Measurements from ENCODE around the gene CACNA1G.

Gene CACNA1G

GRCh38 chr17:50603340-50603739 lies 42.8 kb downstream of the CACNA1G start:
- no peak overlapping the region for H3K4me3 ChIP-seq (ENCODE audit: severe bottlenecking)
- H3K27me3 ChIP-seq (ENCODE audit: insufficient read depth, poor library complexity, severe bottlenecking): no peaks in the 10 kb centered on the region
- no peak for DNase-seq (ENCODE audit: low spot score)
- no peaks in the 10 kb centered on the region for H3K4me1 ChIP-seq (ENCODE audit: insufficient read depth, poor library complexity, severe bottlenecking)
- peak; percentile 42; the same call in 1 of the 3 replicates for ATAC-seq (ENCODE audit: low read depth)
- no peak overlapping the region for H3K27ac ChIP-seq (ENCODE audit: poor library complexity, severe bottlenecking)
- H3K36me3 ChIP-seq (ENCODE audit: low read depth): no peaks in the 10 kb centered on the region
- TF ChIP-seq CTCF (IDR thresholded peaks at IDR 0.05; ENCODE audit: poor library complexity, severe bottlenecking): no peak
- no peaks in the 10 kb centered on the region for H3K9me3 ChIP-seq (ENCODE audit: severe bottlenecking)

GRCh38 chr17:50604513-50604912 lies 44.0 kb downstream of the CACNA1G start:
- Histone ChIP-seq H3K27ac (ENCODE audit: poor library complexity, severe bottlenecking) (no peak overlapping the region), H3K9me3 (ENCODE audit: severe bottlenecking) (no peaks in the 10 kb centered on the region), H3K36me3 (ENCODE audit: low read depth) (no peaks in the 10 kb centered on the region), H3K4me1 (ENCODE audit: insufficient read depth, poor library complexity, severe bottlenecking) (no peaks in the 10 kb centered on the region), H3K27me3 (ENCODE audit: insufficient read depth, poor library complexity, severe bottlenecking) (no peaks in the 10 kb centered on the region), H3K4me3 (ENCODE audit: severe bottlenecking) (no peak overlapping the region)
- no peak for DNase-seq (ENCODE audit: low spot score)
- peak; percentile 32; the same call in 1 of the 3 replicates for ATAC-seq (ENCODE audit: low read depth)
- TF ChIP-seq CTCF (IDR thresholded peaks at IDR 0.05; ENCODE audit: poor library complexity, severe bottlenecking): no peak

GRCh38 chr17:50605429-50605828 lies 44.9 kb downstream of the CACNA1G start:
- no peak overlapping the region for H3K4me3 ChIP-seq (ENCODE audit: severe bottlenecking)
- TF ChIP-seq CTCF (IDR thresholded peaks at IDR 0.05; ENCODE audit: poor library complexity, severe bottlenecking): no peak
- DNase-seq (ENCODE audit: low spot score) (no peak), ATAC-seq (ENCODE audit: low read depth) (no peak)
- no peaks in the 10 kb centered on the region for H3K27me3 ChIP-seq (ENCODE audit: insufficient read depth, poor library complexity, severe bottlenecking)
- H3K9me3 ChIP-seq (ENCODE audit: severe bottlenecking): no peaks in the 10 kb centered on the region
- H3K27ac ChIP-seq (ENCODE audit: poor library complexity, severe bottlenecking): no peak overlapping the region
- H3K36me3 ChIP-seq (ENCODE audit: low read depth): no peaks in the 10 kb centered on the region
- no peaks in the 10 kb centered on the region for H3K4me1 ChIP-seq (ENCODE audit: insufficient read depth, poor library complexity, severe bottlenecking)

GRCh38 chr17:50607522-50608175 lies 47.1 kb downstream of the CACNA1G start:
- H3K9me3 ChIP-seq (ENCODE audit: severe bottlenecking): no peaks in the 10 kb centered on the region
- no peak overlapping the region for H3K27ac ChIP-seq (ENCODE audit: poor library complexity, severe bottlenecking)
- ATAC-seq (ENCODE audit: low read depth): no peak
- TF ChIP-seq CTCF (IDR thresholded peaks at IDR 0.05; ENCODE audit: poor library complexity, severe bottlenecking): no peak
- H3K4me3 ChIP-seq (ENCODE audit: severe bottlenecking): no peak overlapping the region
- no peaks in the 10 kb centered on the region for H3K4me1 ChIP-seq (ENCODE audit: insufficient read depth, poor library complexity, severe bottlenecking)
- no peaks in the 10 kb centered on the region for H3K36me3 ChIP-seq (ENCODE audit: low read depth)
- no peaks in the 10 kb centered on the region for H3K27me3 ChIP-seq (ENCODE audit: insufficient read depth, poor library complexity, severe bottlenecking)
- DNase-seq (ENCODE audit: low spot score): no peak

- H3K27me3 ChIP-seq (ENCODE audit: insufficient read depth, poor library complexity, severe bottlenecking): no peaks in the 10 kb centered on the region
- no peak for ATAC-seq (ENCODE audit: low read depth)
- DNase-seq (ENCODE audit: low spot score): no peak
- no peak overlapping the region for H3K27ac ChIP-seq (ENCODE audit: poor library complexity, severe bottlenecking)
- H3K36me3 ChIP-seq (ENCODE audit: low read depth): no peaks in the 10 kb centered on the region
- no peaks in the 10 kb centered on the region for H3K9me3 ChIP-seq (ENCODE audit: severe bottlenecking)
- no peaks in the 10 kb centered on the region for H3K4me1 ChIP-seq (ENCODE audit: insufficient read depth, poor library complexity, severe bottlenecking)
- no peak for TF ChIP-seq CTCF (IDR thresholded peaks at IDR 0.05; ENCODE audit: poor library complexity, severe bottlenecking)
- H3K4me3 ChIP-seq (ENCODE audit: severe bottlenecking): no peak overlapping the region
Observed at GRCh38 chr17:50608700-50609379, 48.3 kb downstream of the CACNA1G start.

Data from RWPE2 (cell line).